RWPE1 (cell line): ENCODE results near the gene STIP1.
A peak's percentile ranks its signal among the peaks of the same experiment; 100 is the strongest.

Source experiments
- CTCF ChIA-PET: fragments of 350-600 bp; sonication (Branson Sonifier 250); formaldehyde crosslinking; extraction: SDS; loops from one replicate; lab custom pipeline; 2021; lab: Yijun Ruan, JAX
- POLR2A ChIA-PET: fragments of 400-600 bp; formaldehyde crosslinking; extraction: SDS; loops from one replicate; lab custom pipeline; 2020; ENCODE audit warnings: antibody characterized with exemption; ENCODE audit not compliant: low non-redundant PET; lab: Yijun Ruan, JAX
- DNase-seq: peaks from one replicate; pipeline ENCODE4 v3.0.0; 2012; ENCODE audit warnings: low spot score
- H3K27ac ChIP-seq: fragments of 450-650 bp; 2 replicates; pipeline ENCODE4 v1.5.1; 2017
- CTCF ChIP-seq: fragments of 450-650 bp; conservative IDR thresholded peaks from 2 replicates; pipeline ENCODE4 v1.5.1; 2017; ENCODE audit warnings: low read depth, mild to moderate bottlenecking

The STIP1 gene

GRCh38 chr11:64216879-64217278, 30.9 kb downstream of the STIP1 start:
- no peak overlapping the region for H3K27ac ChIP-seq
- ChIA-PET POLR2A (interaction anchor here (0.5 kb wide), 1 partner anchor 10 kb away, joined by 3 read pairs; no protein-coding TSS in a partner anchor), CTCF (interaction anchor here (0.8 kb wide), 1 partner anchor 84 kb away, joined by 3 read pairs; no protein-coding TSS in a partner anchor)
- DNase-seq, result no peak
- no peak for TF ChIP-seq CTCF

GRCh38 chr11:64218628-64219353, 32.8 kb downstream of the STIP1 start:
- TF ChIP-seq CTCF, result no peak
- DNase-seq, result no peak
- ChIA-PET CTCF (interaction anchor here (1.5 kb wide), 1 partner anchor 14 kb away, joined by 5 read pairs; no protein-coding TSS in a partner anchor), POLR2A (no interaction called here)
- no peak overlapping the region for H3K27ac ChIP-seq

- no peak overlapping the region for H3K27ac ChIP-seq
- TF ChIP-seq CTCF, result no peak
- ChIA-PET CTCF (interaction anchor here (1.5 kb wide), 1 partner anchor 15 kb away, joined by 5 read pairs; no protein-coding TSS in a partner anchor), POLR2A (no interaction called here)
- DNase-seq, result no peak
Observed at GRCh38 chr11:64219354-64219684, 33.3 kb downstream of the STIP1 start.

- no peak for TF ChIP-seq CTCF
- ChIA-PET POLR2A (no interaction called here), CTCF (interaction anchor here (1.5 kb wide), 1 partner anchor 15 kb away, joined by 5 read pairs; no protein-coding TSS in a partner anchor)
- DNase-seq, result no peak
- H3K27ac ChIP-seq, result no peak overlapping the region
Observed at GRCh38 chr11:64219755-64220154, 33.8 kb downstream of the STIP1 start.

GRCh38 chr11:64220271-64220670, 34.3 kb downstream of the STIP1 start:
- CTCF ChIA-PET, result interaction anchor here (1.5 kb wide), 1 partner anchor 16 kb away, joined by 5 read pairs; no protein-coding TSS in a partner anchor
- H3K27ac ChIP-seq, result peak overlapping the region; percentile 7; the same call in 1 of the 2 replicates
- POLR2A ChIA-PET, result no interaction called here
- TF ChIP-seq CTCF, result no peak
- DNase-seq, result no peak

- peak overlapping the region; percentile 7 for H3K27ac ChIP-seq
- CTCF ChIA-PET, result no interaction called here
- no peak for DNase-seq
- no peak for TF ChIP-seq CTCF
- POLR2A ChIA-PET, result no interaction called here
Observed at GRCh38 chr11:64220798-64221197, 34.8 kb downstream of the STIP1 start.
